A673 (cell line): ENCODE data around the gene MAP3K7. TPM values are rescaled to one million over a fixed set of nuclear protein-coding genes. Genes with fewer than 3 reads are reported as not detected.

ENCODE experiments used
- BruUV-seq: library from RNA; stranded (reverse); fragments of 400-500 nt; replicated peaks from 2 replicates; lab custom pipeline; 2021; lab: Mats Ljungman, UMichigan
- CTCF ChIA-PET: fragments of 300-600 bp; sonication (Branson Sonifier 250); formaldehyde crosslinking; loops from one replicate; lab custom pipeline; 2022; ENCODE audit warnings: antibody characterized with exemption; lab: Charles Lee
- POLR2A ChIA-PET: fragments of 300-600 bp; sonication (Branson Sonifier 250); formaldehyde crosslinking; loops from one replicate; lab custom pipeline; 2022; ENCODE audit warnings: antibody characterized with exemption; ENCODE audit not compliant: low non-redundant PET; lab: Charles Lee
- DNase-seq: peaks from one replicate; pipeline ENCODE4 v3.0.0-alpha.2; 2015; ENCODE audit warnings: low spot score
- H3K27ac ChIP-seq: fragments of 200-600 bp; sonication (generic); 2 replicates; pipeline ENCODE4 v1.5.1; 2016; ENCODE audit warnings: mixed run types, low read depth, mild to moderate bottlenecking, mixed read lengths, antibody characterized with exemption, low read length; ENCODE audit not compliant: poor library complexity, severe bottlenecking
- H3K27me3 ChIP-seq: fragments of 200-600 bp; sonication (generic); replicated peaks from 2 replicates; pipeline ENCODE4 v1.6.1; 2017; ENCODE audit warnings: mixed run types, low read depth, mild to moderate bottlenecking, mixed read lengths, antibody characterized with exemption, low read length; ENCODE audit not compliant: insufficient read depth, poor library complexity
- H3K36me3 ChIP-seq: fragments of 200-600 bp; sonication (generic); 2 replicates; pipeline ENCODE4 v1.6.1; 2016; ENCODE audit warnings: mixed run types, mild to moderate bottlenecking, mixed read lengths, antibody characterized with exemption, low read length; ENCODE audit not compliant: insufficient read depth, poor library complexity, severe bottlenecking
- H3K4me1 ChIP-seq: fragments of 200-600 bp; sonication (generic); 2 replicates; pipeline ENCODE4 v1.6.1; 2017; ENCODE audit warnings: mixed run types, mild to moderate bottlenecking, mixed read lengths, antibody characterized with exemption, low read length; ENCODE audit not compliant: insufficient read depth, poor library complexity, severe bottlenecking
- H3K4me3 ChIP-seq: fragments of 200-600 bp; sonication (generic); 2 replicates; pipeline ENCODE4 v1.5.1; 2016; ENCODE audit warnings: low read depth, mixed run types, mild to moderate bottlenecking, mixed read lengths, low read length; ENCODE audit not compliant: poor library complexity, severe bottlenecking
- H3K9me3 ChIP-seq: fragments of 200-600 bp; sonication (generic); 2 replicates; pipeline ENCODE4 v1.6.1; 2016; ENCODE audit warnings: mixed run types, low read depth, mild to moderate bottlenecking, mixed read lengths, antibody characterized with exemption, low read length; ENCODE audit not compliant: poor library complexity, severe bottlenecking
- CTCF ChIP-seq: fragments of 300-800, 200-600 bp; sonication (generic); conservative IDR thresholded peaks from 2 replicates; pipeline ENCODE4 v1.5.1; 2017; ENCODE audit warnings: low read depth, mild to moderate bottlenecking, antibody characterized with exemption, low read length, moderate library complexity, mixed read lengths
- EZH2 ChIP-seq: fragments of 200-600 bp; sonication (generic); IDR thresholded peaks from 2 replicates; pipeline ENCODE4 v1.6.1; 2017; ENCODE audit warnings: borderline replicate concordance, low read depth, mild to moderate bottlenecking, mixed read lengths, antibody characterized with exemption, low read length; ENCODE audit not compliant: poor library complexity, severe bottlenecking
- intact Hi-C: fragments of 100-400 bp; cut with micrococcal nuclease; formaldehyde crosslinking; loops from one replicate; pipeline ENCODE4 v1.10.0; 2022; ENCODE audit not compliant: unreplicated experiment
- total RNA-seq: library from RNA; stranded (reverse); gene quantifications from 2 replicates; pipeline ENCODE4 v1.2.3, GENCODE V29; 2021

Gene MAP3K7
- total RNA-seq, 1 experiment from 2014 or later = 35.6 TPM

- POLR2A ChIA-PET = no interaction called here
- intact Hi-C loops = no loop called here
- no peak for DNase-seq
- no peaks in the 10 kb centered on the region for H3K4me1 ChIP-seq
- no peak for TF ChIP-seq CTCF
- no peak for TF ChIP-seq EZH2
- peaks cover 28% of the 10 kb centered on the region for H3K36me3 ChIP-seq
- no peak overlapping the region for H3K4me3 ChIP-seq
- no peaks in the 10 kb centered on the region for H3K27me3 ChIP-seq
- no TSS peak for BruUV-seq
- H3K9me3 ChIP-seq = no peaks in the 10 kb centered on the region
- H3K27ac ChIP-seq = no peak overlapping the region
- CTCF ChIA-PET = no interaction called here
These were observed 72.4 kb downstream of the MAP3K7 start for GRCh38 chr6:90514496-90514895.

- intact Hi-C loops = no loop called here
- CTCF ChIA-PET = no interaction called here
- Histone ChIP-seq H3K27ac (no peak overlapping the region), H3K27me3 (no peaks in the 10 kb centered on the region), H3K36me3 (no peaks in the 10 kb centered on the region), H3K4me3 (no peak overlapping the region), H3K4me1 (no peaks in the 10 kb centered on the region), H3K9me3 (no peaks in the 10 kb centered on the region)
- DNase-seq = peak; percentile 22
- peak; percentile 46 for TF ChIP-seq CTCF
- TF ChIP-seq EZH2 = no peak
- POLR2A ChIA-PET = no interaction called here
- no TSS peak for BruUV-seq
These were observed 78.1 kb downstream of the MAP3K7 start for GRCh38 chr6:90508753-90509152.

DNA sequence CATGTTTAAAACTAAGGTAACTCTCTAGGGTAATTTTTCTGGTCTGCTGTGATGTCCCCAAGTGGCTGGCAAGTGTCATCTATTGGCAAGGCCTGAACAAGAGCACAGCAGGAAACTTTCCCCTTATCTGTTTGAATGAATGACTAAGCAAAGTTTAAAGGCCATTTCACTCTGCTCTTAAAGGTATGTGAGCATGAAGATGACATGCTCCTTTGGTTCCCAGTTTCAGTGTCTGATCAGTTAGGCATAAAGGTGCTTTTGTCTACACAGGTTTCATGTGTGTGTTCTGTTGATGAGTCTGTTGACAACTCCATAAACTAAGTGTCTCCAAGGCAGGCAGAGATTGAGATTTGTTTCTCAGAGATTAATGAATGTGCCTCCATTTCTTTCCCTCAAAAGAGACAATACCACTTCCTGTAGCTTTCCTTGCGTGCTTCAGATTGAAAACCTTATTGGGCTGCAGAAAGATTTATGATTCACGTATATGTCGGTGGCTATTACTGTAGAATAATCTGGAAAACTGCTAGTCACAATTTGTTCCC is 83.9 kb downstream of the MAP3K7 start:
- no peaks in the 10 kb centered on the region for H3K27me3 ChIP-seq
- POLR2A ChIA-PET = no interaction called here
- CTCF ChIA-PET = no interaction called here
- peak; percentile 59 for DNase-seq
- TF ChIP-seq CTCF = no peak
- TF ChIP-seq EZH2 = no peak
- H3K27ac ChIP-seq = no peak overlapping the region
- intact Hi-C loops = no loop called here
- H3K9me3 ChIP-seq = no peaks in the 10 kb centered on the region
- no peaks in the 10 kb centered on the region for H3K36me3 ChIP-seq
- H3K4me3 ChIP-seq = no peak overlapping the region
- H3K4me1 ChIP-seq = peaks cover 13% of the 10 kb centered on the region
- BruUV-seq = no TSS peak
